Panc1 (cell line): Measurements from ENCODE around the gene RPL5.

Experiments
- CTCF ChIP-seq: fragments of 450-650 bp; IDR thresholded peaks from 2 replicates; pipeline ENCODE4 v1.5.1; 2017; ENCODE audit warnings: mild to moderate bottlenecking
- POLR2AphosphoS5 ChIP-seq: IDR thresholded peaks from 2 replicates; pipeline ENCODE4 v1.6.1; 2012; ENCODE audit warnings: mild to moderate bottlenecking, low read depth, low read length, moderate library complexity

- TF ChIP-seq CTCF (no peak), POLR2AphosphoS5 (no peak)
Observed at GRCh38 chr1:92838519-92838918, 6.7 kb downstream of the RPL5 start.
